Testis (tissue), 3 donors: ENCODE data around the gene NDUFA3. TPM values are rescaled to one million over a fixed set of nuclear protein-coding genes. Genes with fewer than 3 reads are reported as not detected.

Source experiments
- DNase-seq: peaks from one replicate; pipeline ENCODE4 v3.0.0-alpha.2; 2019
- H3K27ac ChIP-seq, 2 donors: fragments of 200-600 bp; sonication (generic); one replicate each; pipeline ENCODE4 v1.5.1; 2019
- H3K27me3 ChIP-seq: fragments of 200-600 bp; sonication (generic); one replicate; pipeline ENCODE4 v1.5.1; 2019
- H3K36me3 ChIP-seq: fragments of 200-600 bp; sonication (generic); one replicate; pipeline ENCODE4 v1.5.1; 2017; ENCODE audit warnings: low read depth; ENCODE audit errors: missing control alignments
- H3K4me1 ChIP-seq: fragments of 200-600 bp; sonication (generic); one replicate; pipeline ENCODE4 v1.5.1; 2019
- H3K4me3 ChIP-seq, 2 donors: fragments of 200-600 bp; sonication (generic); one replicate each; pipeline ENCODE4 v1.5.1; 2017 to 2019
- H3K9me3 ChIP-seq: fragments of 200-600 bp; sonication (generic); one replicate; pipeline ENCODE4 v1.5.1; 2017
- CTCF ChIP-seq, 3 experiments: fragments of 450-650 bp in 2 of 3; fragments of 200-600 bp in 1 of 3; sonication (generic) in 1 of 3; IDR thresholded peaks; one replicate each; pipeline ENCODE4 v1.5.1; 2016 to 2019; ENCODE audit warnings: antibody characterized with exemption in 3 of 3, mild to moderate bottlenecking in 2 of 3, moderate library complexity in 1 of 3
- POLR2A ChIP-seq: fragments of 450-650 bp; IDR thresholded peaks from one replicate; pipeline ENCODE4 v1.6.1; 2017; ENCODE audit warnings: antibody characterized with exemption, mild to moderate bottlenecking, moderate library complexity
- WGBS, 2 donors: methylation state at CpG; one replicate each; pipeline ENCODE4 v1.1.5; 2018; 5-methylcytosine and 5-hydroxymethylcytosine counted together
- intact Hi-C: fragments of 100-400 bp; cut with DNase I; formaldehyde crosslinking; loops from one replicate; pipeline ENCODE4 v1.15.1; 2023; ENCODE audit warnings: low total_unique reads
- polyA plus RNA-seq: library from polyadenylated mRNA; stranded (reverse); fragments of 350-450 nt; fragmentation: Illumina TruSeq; extraction: RNeasy Lipid Tissue Mini Kit (QIAGEN cat#74804); gene quantifications from one replicate; pipeline ENCODE4 v1.2.3, GENCODE V29; 2014; ENCODE audit warnings: low read depth, low replicate concordance; ENCODE audit not compliant: insufficient read depth
- total RNA-seq, 2 donors: library from RNA; depleted of rRNA; stranded (reverse); fragments of >200 nt; gene quantifications; one replicate each; pipeline ENCODE4 v1.2.3, GENCODE V29; 2016

Gene NDUFA3
- total and polyA plus RNA-seq, 3 donors from 2014 or later = 40.0 to 251 (median 55.6) TPM

- intact Hi-C loops = no loop called here
- Histone ChIP-seq H3K4me1 (no peaks in the 10 kb centered on the region), H3K9me3 (no peaks in the 10 kb centered on the region), H3K4me3 (no peak overlapping the region), H3K27me3 (no peaks in the 10 kb centered on the region), H3K27ac (no peak overlapping the region), H3K36me3 (no peaks in the 10 kb centered on the region)
- DNase-seq = no peak
- 85% methylated on average over 12 of the region's 12 CpGs for WGBS, 2 donors
- no peak for TF ChIP-seq CTCF (IDR thresholded peaks at IDR 0.05)
- TF ChIP-seq POLR2A = no peak
Measured at GRCh38 chr19:54149021-54149812, 46.6 kb downstream of the NDUFA3 start.

GRCh38 chr19:54151362-54152035, 48.8 kb downstream of the NDUFA3 start:
- H3K9me3 ChIP-seq = no peaks in the 10 kb centered on the region
- H3K4me1 ChIP-seq = no peaks in the 10 kb centered on the region
- WGBS, 2 donors = 80 to 84% methylated on average over 18 to 23 of the region's 23 CpGs
- no peak overlapping the region for H3K27ac ChIP-seq
- DNase-seq = no peak
- H3K27me3 ChIP-seq = no peaks in the 10 kb centered on the region
- H3K4me3 ChIP-seq = no peak overlapping the region
- intact Hi-C loops = no loop called here
- no peak for TF ChIP-seq CTCF (IDR thresholded peaks at IDR 0.05)
- no peak for TF ChIP-seq POLR2A
- H3K36me3 ChIP-seq = no peaks in the 10 kb centered on the region

GRCh38 chr19:54152267-54152666, 49.6 kb downstream of the NDUFA3 start:
- TF ChIP-seq POLR2A (no peak), CTCF (IDR thresholded peaks at IDR 0.05) (no peak)
- intact Hi-C loops = no loop called here
- Histone ChIP-seq H3K27me3 (no peaks in the 10 kb centered on the region), H3K36me3 (no peaks in the 10 kb centered on the region), H3K4me3 (no peak overlapping the region), H3K27ac (no peak overlapping the region), H3K4me1 (no peaks in the 10 kb centered on the region), H3K9me3 (no peaks in the 10 kb centered on the region)
- DNase-seq = no peak
- 85 to 88% methylated on average over 12 of the region's 12 CpGs for WGBS, 2 donors

- H3K27ac ChIP-seq = peak overlapping the region in 1 of 2 donors; percentile 25
- DNase-seq = no peak
- intact Hi-C loops = no loop called here
- no peaks in the 10 kb centered on the region for H3K9me3 ChIP-seq
- WGBS, 2 donors = 74 to 85% methylated on average over 10 to 23 of the region's 25 CpGs
- no peak for TF ChIP-seq CTCF (IDR thresholded peaks at IDR 0.05)
- TF ChIP-seq POLR2A = no peak
- H3K4me1 ChIP-seq = no peaks in the 10 kb centered on the region
- no peak overlapping the region for H3K4me3 ChIP-seq
- no peaks in the 10 kb centered on the region for H3K36me3 ChIP-seq
- no peaks in the 10 kb centered on the region for H3K27me3 ChIP-seq
Measured at GRCh38 chr19:54152878-54153524, 50.3 kb downstream of the NDUFA3 start.
